Measurements from ENCODE around the gene SH3BP5L. TPM values are rescaled to one million over a fixed set of nuclear protein-coding genes. Genes with fewer than 3 reads are reported as not detected.

Gene SH3BP5L
- total and polyA plus RNA-seq, 7 donors, result 13.7 to 23.5 (median 16.6) TPM

DNA sequence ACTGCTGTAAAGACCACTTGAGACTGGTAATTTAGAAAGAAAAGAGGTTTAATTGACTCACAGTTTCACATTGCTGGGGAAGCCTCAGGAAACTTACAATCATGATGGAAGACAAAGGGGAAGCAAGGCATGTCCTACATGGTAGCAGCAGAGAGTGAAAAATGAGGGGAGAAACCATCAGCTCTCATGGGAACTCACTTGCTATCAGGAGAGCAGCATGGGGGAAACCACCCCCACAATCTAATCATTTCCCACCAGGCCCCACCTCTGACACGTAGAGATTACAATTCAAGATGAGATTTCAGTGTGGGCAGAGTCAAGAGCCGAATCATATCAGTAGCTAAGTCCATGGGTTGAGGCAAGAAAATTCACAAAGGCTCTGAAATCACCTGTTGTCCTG, 46.4 kb downstream of the SH3BP5L start:
- no peak overlapping the region for H3K27ac ChIP-seq
- no peaks in the 10 kb centered on the region for H3K27me3 ChIP-seq
- DNase-seq, result no peak
- WGBS, 2 donors, result 87 to 89% methylated on average over 2 of the region's 2 CpGs
- H3K36me3 ChIP-seq, result no peaks in the 10 kb centered on the region
- peaks cover 0 to 8% (median 1%) of the 10 kb centered on the region in 4 donors for H3K9me3 ChIP-seq
- H3K4me1 ChIP-seq, result no peaks in the 10 kb centered on the region
- TF ChIP-seq EP300 (IDR thresholded peaks at IDR 0.05) (no peak), POLR2A (IDR thresholded peaks at IDR 0.05) (no peak), POLR2AphosphoS5 (IDR thresholded peaks at IDR 0.05) (no peak)
- TF ChIP-seq, protein P1, sequence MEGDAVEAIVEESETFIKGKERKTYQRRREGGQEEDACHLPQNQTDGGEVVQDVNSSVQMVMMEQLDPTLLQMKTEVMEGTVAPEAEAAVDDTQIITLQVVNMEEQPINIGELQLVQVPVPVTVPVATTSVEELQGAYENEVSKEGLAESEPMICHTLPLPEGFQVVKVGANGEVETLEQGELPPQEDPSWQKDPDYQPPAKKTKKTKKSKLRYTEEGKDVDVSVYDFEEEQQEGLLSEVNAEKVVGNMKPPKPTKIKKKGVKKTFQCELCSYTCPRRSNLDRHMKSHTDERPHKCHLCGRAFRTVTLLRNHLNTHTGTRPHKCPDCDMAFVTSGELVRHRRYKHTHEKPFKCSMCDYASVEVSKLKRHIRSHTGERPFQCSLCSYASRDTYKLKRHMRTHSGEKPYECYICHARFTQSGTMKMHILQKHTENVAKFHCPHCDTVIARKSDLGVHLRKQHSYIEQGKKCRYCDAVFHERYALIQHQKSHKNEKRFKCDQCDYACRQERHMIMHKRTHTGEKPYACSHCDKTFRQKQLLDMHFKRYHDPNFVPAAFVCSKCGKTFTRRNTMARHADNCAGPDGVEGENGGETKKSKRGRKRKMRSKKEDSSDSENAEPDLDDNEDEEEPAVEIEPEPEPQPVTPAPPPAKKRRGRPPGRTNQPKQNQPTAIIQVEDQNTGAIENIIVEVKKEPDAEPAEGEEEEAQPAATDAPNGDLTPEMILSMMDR (IDR thresholded peaks at IDR 0.05), result no peak
- no peak overlapping the region for H3K4me3 ChIP-seq
- intact Hi-C loops (cut with DNase I), result no loop called here

DNA sequence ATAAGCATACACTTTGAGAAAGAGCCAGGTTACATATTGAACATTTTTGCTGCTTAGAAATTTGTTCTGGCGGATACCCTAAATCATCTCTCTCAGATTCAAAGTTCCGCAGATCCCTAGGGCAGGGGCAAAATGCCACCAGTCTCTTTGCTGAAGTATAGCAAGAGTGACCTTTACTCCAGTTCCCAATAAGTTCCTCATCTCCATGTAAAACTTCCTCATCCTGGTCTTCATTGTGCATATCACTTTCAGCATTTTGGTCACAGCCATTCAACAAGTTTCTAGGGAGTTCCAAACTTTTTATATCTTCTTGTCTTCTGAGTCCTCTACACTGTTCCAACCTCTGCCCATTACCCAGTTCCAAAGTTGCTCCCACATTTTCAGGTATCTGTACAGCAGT, 46.8 kb downstream of the SH3BP5L start:
- intact Hi-C loops (cut with DNase I), result no loop called here
- H3K27me3 ChIP-seq, result no peaks in the 10 kb centered on the region
- no peaks in the 10 kb centered on the region for H3K36me3 ChIP-seq
- no peak for DNase-seq
- H3K4me3 ChIP-seq, result no peak overlapping the region
- 92% methylated on average over 2 of the region's 2 CpGs for WGBS, 2 donors
- H3K9me3 ChIP-seq, result peaks cover 0 to 8% (median 1%) of the 10 kb centered on the region in 4 donors
- no peak for TF ChIP-seq POLR2A (IDR thresholded peaks at IDR 0.05)
- TF ChIP-seq POLR2AphosphoS5 (IDR thresholded peaks at IDR 0.05), result no peak
- TF ChIP-seq EP300 (IDR thresholded peaks at IDR 0.05), result no peak
- TF ChIP-seq, protein P1 (IDR thresholded peaks at IDR 0.05), result no peak
- H3K4me1 ChIP-seq, result no peaks in the 10 kb centered on the region
- no peak overlapping the region for H3K27ac ChIP-seq

DNA sequence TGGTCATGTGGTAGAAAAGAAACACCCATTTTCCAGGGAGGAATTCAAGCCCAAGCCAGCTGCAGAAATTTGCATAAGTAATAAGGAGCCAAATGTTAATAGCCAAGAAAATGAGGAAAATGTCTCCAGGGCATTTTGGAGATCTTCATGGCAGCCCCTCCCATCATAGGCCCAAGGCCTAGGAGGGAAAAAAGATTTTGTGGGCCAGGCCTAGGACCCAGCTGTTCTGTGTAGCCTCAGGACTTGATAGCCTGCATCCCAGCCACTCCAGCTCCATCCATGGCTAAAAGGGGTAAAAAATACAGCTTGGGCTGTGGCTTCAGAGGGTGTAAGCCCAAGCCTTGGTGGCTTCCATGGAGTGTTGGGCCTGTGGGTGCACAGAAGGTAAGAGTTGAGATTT, 48.7 kb downstream of the SH3BP5L start:
- Histone ChIP-seq H3K27me3 (no peaks in the 10 kb centered on the region), H3K27ac (no peak overlapping the region), H3K4me1 (no peaks in the 10 kb centered on the region), H3K4me3 (no peak overlapping the region), H3K36me3 (no peaks in the 10 kb centered on the region), H3K9me3 (peaks cover 0 to 8% (median 1%) of the 10 kb centered on the region in 4 donors)
- no peak for DNase-seq
- no peak for TF ChIP-seq EP300 (IDR thresholded peaks at IDR 0.05)
- no peak for TF ChIP-seq POLR2AphosphoS5 (IDR thresholded peaks at IDR 0.05)
- TF ChIP-seq, protein P1 (IDR thresholded peaks at IDR 0.05), result no peak
- TF ChIP-seq POLR2A (IDR thresholded peaks at IDR 0.05), result no peak
- intact Hi-C loops (cut with DNase I), result no loop called here

DNA sequence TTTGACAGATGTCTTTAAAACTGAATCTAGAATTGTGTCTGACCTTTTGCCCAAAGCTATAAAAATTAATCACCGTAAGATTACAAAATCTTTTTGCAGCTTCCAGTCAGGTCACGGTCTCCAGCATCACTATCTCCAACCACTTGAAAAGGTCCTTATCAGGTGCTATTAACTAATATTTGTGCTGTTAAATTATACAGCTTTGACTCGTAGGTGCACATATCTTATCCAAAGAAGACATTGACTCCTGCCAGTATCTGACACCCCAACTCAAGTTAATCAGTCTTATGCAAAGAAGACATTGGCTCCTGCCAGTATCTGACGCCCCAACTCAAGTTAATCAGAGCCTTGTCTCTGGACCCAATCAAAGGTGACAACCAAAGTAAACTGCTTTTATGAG, 50.3 kb downstream of the SH3BP5L start:
- H3K9me3 ChIP-seq, result peaks cover 0 to 8% (median 1%) of the 10 kb centered on the region in 4 donors
- DNase-seq, result no peak
- H3K4me1 ChIP-seq, result no peaks in the 10 kb centered on the region
- TF ChIP-seq POLR2AphosphoS5 (IDR thresholded peaks at IDR 0.05) (no peak), POLR2A (IDR thresholded peaks at IDR 0.05) (no peak), EP300 (IDR thresholded peaks at IDR 0.05) (no peak)
- TF ChIP-seq, protein P1 (IDR thresholded peaks at IDR 0.05), result no peak
- H3K27ac ChIP-seq, result no peak overlapping the region
- no peaks in the 10 kb centered on the region for H3K27me3 ChIP-seq
- intact Hi-C loops (cut with DNase I), result no loop called here
- H3K4me3 ChIP-seq, result no peak overlapping the region
- H3K36me3 ChIP-seq, result no peaks in the 10 kb centered on the region
- WGBS, 2 donors, result 52 to 80% methylated on average over 4 of the region's 4 CpGs

Small RNA genes lying within 50 kb of the gene (small RNA-seq; reads per million reads assigned to genes)
- 0 reads per million in 3 donors for gene MIR3124

Other genes with a start within 250 kb of the SH3BP5L start
- not detected for gene OR2T10, start 228.2 kb downstream of the SH3BP5L start, total RNA-seq
- under 1 TPM in 1 of 3 donors, not detected in 2; 0.01 TPM for gene OR2T10, start 228.2 kb downstream of the SH3BP5L start, polyA plus RNA-seq
- gene OR2T11, start 190.8 kb downstream of the SH3BP5L start, total RNA-seq, result not detected
- not detected for gene OR2T11, start 190.8 kb downstream of the SH3BP5L start, polyA plus RNA-seq
- not detected for gene OR2T35, start 180.6 kb downstream of the SH3BP5L start, total RNA-seq
- gene OR2T35, start 180.6 kb downstream of the SH3BP5L start, polyA plus RNA-seq, result not detected
- gene OR2T27, start 170.4 kb downstream of the SH3BP5L start, total RNA-seq, result not detected
- not detected for gene OR2T27, start 170.4 kb downstream of the SH3BP5L start, polyA plus RNA-seq
- gene OR14I1, start 123.1 kb downstream of the SH3BP5L start, total RNA-seq, result not detected
- not detected for gene OR14I1, start 123.1 kb downstream of the SH3BP5L start, polyA plus RNA-seq
- 1 to 10 TPM in 1 of 4 donors, under 1 TPM in 1, not detected in 2; 0.36 to 1.1 TPM for gene LYPD8, start 70.2 kb downstream of the SH3BP5L start, total RNA-seq
- gene LYPD8, start 70.2 kb downstream of the SH3BP5L start, polyA plus RNA-seq, result 100 to 1,000 TPM; 111 to 237 (median 176) TPM
- gene ZNF672, start 12.3 kb upstream of the SH3BP5L start, total RNA-seq, result 10 to 100 TPM; 17.5 to 31.1 (median 22.5) TPM
- 10 to 100 TPM; 14.4 to 25.6 (median 17.6) TPM for gene ZNF672, start 12.3 kb upstream of the SH3BP5L start, polyA plus RNA-seq
- 10 to 100 TPM; 23.5 to 59.8 (median 30.9) TPM for gene ZNF692, start 33.2 kb upstream of the SH3BP5L start, total RNA-seq
- gene ZNF692, start 33.2 kb upstream of the SH3BP5L start, polyA plus RNA-seq, result 10 to 100 TPM in 2 of 3 donors, 1 to 10 TPM in 1; 5.4 to 63.2 (median 10.4) TPM
- gene PGBD2, start 80.3 kb upstream of the SH3BP5L start, total RNA-seq, result 1 to 10 TPM; 3.3 to 5.4 (median 4.3) TPM
- gene PGBD2, start 80.3 kb upstream of the SH3BP5L start, polyA plus RNA-seq, result 1 to 10 TPM; 3.0 to 6.0 (median 5.1) TPM